ENCODE data around the gene GNA15. TPM values are rescaled to one million over a fixed set of nuclear protein-coding genes. Genes with fewer than 3 reads are reported as not detected.

Gene GNA15
- total RNA-seq, 1 donor from 2014 or later: 1.9 TPM

DNA sequence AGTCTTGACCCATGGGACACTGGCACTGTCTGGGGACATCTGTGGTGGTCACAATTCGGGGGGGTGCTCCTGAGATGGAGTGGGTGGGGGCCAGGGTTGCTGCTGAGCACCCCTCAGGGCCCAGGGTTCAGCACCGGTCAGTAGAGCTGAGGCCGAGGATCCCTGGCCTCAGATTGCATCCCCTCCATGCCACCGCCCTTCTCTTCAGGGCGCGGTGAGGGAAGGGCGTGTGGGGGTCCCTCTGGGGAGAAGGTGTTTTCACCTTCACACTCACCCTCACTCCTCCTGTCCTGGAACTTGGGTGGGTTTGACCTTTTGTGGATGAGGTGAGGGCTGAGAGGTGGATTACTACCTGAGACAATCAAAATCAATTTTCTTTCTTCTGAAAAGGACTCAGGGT is 28.2 kb upstream of the GNA15 start:
- DNase-seq: no peak

DNA sequence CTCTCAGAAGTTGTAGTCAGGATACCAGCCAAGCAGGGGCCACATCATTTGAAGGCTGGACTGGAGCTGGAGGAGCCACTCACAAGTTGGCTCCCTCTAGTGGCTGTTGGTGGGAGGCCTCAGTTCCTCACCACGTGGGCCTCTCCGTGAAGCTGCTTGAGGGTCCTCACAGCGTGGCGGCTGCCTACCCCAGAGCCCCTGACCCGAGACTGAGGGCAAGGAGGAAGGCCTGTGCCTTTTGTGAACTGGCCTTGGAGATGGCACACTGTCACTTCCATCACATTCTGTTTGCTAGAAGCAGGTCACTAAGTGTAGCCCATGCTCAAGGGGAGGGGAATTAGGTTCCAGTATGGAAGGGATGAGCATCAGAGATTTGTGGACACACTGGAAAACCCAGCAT is 27.1 kb upstream of the GNA15 start:
- no peak for DNase-seq

DNA sequence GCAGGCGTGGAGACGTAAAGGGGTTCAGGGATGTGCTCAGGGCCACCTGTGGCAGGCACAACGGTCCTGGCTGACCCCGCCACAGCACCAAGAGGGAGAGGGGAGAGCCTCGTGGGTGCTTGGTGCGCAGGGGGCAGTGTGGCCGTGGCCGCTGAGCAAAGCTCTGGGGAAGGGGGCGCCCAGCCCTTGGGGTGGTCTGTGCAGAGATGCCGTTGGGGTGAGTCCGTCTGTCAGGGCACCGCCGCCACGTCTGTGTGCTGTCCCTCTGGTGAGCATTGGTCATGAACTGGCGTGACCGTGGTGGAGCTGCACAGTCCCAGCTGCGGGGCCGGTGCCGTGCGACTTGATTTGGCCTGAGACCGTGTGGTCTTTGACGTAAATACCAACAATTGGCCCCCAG is 26.3 kb upstream of the GNA15 start:
- no peak for DNase-seq

DNA sequence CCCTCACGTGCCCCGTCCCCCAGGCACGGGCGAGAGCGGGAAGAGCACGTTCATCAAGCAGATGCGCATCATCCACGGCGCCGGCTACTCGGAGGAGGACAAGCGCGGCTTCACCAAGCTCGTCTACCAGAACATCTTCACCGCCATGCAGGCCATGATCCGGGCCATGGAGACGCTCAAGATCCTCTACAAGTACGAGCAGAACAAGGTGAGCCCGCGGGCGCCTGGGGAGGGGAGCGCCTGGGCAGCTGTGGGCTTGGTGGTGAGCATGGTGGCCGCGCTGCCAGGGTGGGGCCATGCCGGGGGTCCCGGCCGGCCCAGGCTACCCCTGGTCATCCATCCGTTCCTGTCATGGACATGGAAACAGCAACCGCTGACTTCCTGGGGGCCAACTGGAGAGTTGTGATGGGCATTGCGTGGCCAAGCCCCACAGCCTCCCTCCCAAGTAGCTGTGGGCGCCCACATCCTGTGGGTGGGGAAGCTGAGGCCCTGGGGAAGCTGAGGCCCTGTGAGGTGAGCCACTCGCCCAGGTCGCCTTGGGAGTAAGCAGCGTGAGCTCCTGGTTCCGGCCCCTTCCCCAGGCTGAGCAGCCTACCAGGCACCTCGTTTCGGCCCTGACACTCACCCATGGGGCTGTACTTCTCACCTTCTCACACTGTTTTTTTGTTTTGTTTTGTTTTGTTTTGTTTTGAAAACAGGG is 25.6 kb upstream of the GNA15 start:
- DNase-seq: no peak

DNA sequence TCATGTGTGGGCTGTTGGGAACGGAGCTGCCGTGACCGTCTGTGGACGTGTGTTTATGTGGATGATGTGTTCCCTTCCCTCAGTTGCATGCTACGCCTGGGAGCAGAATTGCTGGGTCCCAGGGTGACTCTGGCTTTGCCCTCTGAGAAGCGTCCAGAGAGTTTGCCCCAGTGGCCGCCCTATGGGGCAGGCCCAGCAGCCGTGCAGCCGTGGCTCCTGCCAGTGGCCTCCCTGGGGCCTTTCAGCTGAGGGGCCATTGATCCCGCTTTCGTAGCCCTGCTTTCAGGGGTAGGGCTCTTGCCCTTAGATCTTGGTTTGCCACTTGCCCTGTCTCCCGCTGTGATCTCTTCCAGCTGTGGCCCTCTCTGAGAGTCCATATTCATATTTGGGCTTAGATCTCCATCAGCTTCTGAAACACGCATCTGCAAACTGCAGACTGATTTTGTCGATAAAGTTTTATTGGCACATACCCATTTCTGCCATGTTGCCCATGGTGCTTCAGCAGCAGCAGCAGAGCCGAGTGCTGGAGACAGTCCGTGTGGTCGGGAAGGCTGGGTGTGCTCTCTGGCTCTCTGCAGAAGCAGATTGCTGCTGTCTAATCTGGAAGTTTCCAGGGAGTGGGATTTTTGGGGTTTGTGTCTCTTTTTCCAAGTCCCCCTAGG is 24.1 kb upstream of the GNA15 start:
- DNase-seq: no peak

DNA sequence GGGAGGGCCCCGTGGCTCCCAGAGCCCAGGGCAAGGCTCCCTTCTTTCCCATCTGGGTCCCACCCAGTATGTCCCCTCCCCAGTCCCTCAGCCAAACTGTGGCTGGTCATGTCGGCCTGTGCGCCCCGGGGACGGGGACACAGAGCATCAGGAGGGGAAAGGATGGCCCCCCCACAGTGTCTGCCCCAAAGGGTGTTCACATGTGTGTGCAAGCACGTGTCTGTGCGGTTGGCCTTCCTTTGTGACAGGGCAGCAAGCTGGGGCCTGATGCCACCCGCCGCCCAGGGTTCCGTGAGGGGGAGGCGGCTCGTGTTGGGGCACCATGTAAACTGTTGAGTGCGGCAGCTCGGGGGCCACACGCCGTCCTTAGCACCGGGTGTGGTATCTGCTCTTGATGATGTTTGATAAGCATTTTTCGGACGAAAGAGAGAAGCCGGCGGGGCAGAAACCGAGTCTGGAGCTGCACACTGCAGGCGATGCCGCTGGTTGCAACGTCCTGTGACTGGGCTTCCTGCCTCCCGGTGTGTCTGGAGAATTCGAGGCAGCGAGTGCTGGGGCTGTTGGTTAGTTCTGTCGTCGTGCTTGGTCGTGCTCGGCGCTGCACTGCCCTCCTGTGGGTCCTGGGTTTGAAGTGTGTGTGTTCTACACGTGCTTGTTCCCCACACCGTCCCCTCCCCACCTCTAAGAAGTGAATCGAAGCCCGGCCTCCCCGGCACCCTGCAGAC is 23.3 kb upstream of the GNA15 start:
- DNase-seq: no peak

DNA sequence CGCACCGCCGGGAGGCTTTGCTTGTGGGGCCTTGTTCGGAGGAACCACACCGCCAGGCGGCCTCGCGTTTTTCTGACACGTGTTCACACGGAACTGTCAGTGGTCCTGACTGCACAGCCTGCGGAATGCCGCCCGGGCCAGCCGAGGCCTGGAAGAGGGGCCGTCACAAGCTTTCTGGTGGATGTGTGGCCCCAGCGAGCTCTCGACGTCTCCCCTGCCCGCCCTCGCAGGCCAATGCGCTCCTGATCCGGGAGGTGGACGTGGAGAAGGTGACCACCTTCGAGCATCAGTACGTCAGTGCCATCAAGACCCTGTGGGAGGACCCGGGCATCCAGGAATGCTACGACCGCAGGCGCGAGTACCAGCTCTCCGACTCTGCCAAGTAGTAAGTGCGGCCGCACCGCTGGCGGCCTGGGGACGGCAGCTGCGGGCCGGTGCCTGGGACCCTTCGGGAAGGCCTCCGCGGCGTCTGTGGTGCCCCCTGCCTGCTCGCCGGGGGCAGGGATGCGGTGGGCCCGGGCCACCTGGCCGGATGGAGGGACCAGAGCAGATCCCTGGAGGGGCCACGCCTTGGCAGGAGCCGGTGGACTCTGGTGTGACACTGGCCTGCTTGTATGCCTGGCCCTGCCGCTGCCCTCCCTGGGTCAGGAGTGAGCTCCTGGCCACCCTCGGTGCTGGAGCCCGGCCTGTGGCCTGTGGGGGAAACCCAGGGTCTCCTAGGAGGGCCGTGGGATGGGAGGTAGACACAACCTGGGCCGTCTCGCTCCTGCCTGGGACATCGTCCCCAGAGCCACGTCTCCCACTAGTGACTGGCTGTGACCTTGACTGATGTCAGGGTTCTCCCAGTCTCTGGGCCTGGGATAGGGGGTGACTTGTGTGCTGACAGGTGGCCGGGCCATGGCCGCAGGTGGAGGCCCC is 22.5 kb upstream of the GNA15 start:
- no peak for DNase-seq

DNA sequence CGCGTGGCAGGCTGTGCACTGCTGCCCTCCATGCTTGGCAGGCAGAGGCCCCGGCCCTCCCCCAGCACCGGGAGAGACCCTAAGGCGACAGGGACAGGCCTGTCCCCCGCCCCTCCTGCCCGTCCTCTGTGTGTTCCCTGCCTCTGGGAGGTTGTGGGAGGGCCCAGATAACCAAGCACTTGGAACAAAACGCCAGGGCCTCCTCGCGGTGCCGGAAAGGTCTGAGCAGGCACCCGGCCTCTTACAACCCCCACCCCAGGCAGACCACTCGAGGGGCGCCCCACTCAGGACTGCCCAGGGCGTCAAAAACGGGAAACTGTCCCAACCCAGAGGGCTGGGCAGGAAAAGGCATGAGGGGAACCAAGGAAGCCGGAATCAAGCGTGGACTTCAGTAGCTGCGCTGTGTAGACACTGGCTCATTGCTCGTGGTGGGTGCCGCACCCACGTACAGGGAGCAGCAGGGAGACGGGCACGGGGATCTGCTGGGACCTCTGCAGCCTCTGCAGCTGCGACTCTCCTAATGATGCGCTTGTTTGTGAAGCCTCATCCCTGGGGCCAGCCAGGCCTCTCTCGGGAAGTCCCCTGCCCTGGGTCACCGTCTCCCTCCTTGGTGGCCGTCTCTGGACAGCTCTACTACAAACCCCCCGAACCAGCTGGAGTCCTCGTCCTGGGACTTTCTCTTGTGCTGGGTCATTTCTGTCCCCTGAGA is 21.7 kb upstream of the GNA15 start:
- no peak for DNase-seq

DNA sequence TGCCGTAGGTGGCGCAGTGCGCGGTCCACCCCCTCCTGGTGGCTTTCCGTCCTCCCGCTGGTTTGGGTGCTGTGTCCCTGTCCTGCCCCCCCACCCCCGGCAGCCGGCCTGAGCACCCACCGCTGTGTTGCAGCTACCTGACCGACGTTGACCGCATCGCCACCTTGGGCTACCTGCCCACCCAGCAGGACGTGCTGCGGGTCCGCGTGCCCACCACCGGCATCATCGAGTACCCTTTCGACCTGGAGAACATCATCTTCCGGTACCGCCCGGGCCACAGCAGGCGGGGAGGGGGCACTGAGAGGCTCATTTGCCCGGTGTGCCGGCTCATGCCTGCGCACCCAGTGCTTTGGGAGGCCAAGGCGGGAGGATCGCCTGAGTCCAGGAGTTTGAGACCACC is 21.0 kb upstream of the GNA15 start:
- no peak for DNase-seq

DNA sequence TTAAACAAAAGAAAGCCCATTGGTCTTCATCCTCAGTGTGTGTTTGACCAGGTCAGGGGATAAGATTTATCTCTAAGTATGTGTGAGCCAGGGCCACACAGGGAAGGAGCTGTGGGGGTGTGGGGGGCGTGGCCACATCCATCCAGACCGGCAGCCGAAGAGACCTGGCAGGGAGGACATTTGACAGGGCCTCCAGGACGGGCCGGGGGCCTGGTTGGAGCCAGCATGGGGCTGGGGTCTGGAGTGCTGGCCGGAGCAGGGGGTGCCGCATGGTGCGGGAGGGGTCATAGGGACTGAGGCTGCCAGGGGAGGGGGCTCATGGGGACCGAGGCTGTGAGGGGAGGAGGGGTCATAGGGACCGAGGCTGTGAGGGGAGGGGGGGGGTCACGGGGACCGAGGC is 20.4 kb upstream of the GNA15 start:
- no peak for DNase-seq

DNA sequence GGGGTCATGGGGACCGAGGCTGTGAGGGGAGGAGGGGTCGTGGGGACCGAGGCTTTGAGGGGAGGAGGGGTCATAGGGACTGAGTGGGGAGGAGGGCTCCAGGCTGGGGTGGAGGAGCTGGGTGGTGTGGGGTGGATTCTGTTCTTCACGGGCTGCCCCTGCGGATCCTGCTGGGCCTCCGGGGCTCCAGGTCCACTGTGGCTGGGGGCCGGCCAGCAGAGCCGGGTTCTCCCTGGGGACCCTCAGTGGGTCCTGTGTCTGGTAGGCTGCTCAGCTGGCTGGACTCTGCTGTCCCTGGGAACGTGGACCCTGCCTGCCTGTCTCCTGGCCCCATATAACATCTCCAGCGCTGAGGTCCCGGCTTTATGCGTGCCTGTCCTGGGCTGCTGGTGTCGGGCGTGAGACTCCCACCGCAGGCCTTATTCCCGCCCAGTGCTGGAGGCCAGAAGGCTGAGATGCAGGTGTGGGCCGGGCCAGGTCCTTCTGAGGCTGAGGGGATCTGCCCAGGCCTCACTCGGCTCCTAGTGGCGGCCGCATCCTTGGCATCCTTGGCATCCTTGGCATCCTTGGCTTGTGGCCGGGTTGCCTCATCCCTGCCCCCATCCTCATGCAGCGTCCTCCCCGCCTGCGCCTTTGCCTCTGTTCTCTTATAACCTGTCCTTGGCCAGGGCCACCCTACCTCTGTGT is 19.8 kb upstream of the GNA15 start:
- no peak for DNase-seq

DNA sequence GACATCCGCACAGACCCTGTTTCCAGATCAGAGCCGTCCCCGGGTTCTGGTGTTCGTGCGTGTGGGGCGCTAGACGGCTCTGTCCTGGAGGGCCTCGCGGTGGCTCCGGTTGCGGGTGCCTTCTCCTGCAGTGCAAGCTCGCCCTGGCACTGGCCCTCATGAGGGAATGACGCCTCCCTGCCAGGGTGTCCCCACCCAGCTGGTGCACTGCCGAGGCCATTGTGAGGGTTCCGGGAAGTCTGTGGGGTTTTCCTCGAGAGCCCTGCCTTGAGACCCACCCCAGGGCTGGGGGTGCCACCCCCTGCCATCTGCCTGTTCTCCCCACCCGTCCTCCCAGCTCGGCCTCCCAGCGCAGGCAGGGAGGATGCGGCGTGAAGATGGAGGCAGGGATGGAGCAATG is 19.2 kb upstream of the GNA15 start:
- DNase-seq: no peak

DNA sequence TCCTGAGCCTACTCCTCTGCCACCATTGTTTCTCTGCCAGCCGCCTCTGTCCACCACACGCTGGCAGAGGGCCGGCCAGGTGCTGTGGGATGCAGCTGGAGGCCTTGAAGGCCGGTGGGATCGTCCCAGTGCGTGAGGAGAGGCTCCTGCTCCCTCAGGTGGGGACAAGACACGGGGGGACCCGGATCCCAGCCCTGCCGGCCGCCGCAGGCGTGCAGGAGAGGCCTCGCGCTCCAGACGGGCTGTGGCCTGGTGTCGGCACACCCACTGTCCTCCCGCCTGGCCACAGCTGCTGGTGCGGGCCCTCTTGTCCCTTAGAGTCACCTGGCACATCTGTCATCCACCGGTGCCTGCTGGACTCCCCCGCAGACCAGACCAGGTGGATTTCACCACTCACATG is 18.1 kb upstream of the GNA15 start:
- DNase-seq: no peak

DNA sequence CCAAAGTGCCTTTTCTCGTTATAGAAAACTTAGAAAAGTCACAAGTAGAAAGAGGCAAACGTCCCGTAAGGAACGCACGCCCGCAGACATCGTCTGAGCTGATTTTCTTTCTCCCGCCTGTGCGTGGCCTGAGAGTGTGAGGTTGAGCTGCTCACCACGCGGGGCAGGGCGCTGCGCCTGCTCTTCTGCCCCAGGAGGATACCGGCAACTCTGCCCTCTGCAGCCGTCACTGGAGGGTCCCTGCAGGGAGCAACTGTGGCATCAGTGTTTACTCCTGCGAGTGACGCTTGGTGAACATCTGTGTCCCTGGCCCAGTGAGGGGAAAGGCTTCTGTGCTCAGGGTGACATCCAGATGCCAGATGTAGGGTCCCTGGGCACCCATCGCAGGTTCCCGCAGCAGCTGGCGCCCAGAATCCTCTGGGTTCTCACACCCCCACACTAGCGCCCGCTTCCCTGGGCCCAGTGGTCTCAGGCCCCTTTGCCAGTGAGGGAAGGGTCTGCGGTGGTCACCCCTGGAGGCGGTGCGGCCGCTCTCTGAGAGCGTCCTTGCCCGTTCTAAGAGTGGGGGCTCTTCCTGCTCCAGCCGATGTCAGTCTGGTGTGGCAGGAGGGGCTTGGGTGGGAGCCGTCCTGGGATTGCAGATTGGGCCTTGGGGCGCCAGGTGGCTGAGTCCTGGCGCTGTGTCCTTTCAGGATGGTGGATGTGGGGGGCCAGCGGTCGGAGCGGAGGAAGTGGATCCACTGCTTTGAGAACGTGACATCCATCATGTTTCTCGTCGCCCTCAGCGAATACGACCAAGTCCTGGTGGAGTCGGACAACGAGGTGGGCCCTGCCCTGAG is 17.4 kb upstream of the GNA15 start:
- no peak for DNase-seq

DNA sequence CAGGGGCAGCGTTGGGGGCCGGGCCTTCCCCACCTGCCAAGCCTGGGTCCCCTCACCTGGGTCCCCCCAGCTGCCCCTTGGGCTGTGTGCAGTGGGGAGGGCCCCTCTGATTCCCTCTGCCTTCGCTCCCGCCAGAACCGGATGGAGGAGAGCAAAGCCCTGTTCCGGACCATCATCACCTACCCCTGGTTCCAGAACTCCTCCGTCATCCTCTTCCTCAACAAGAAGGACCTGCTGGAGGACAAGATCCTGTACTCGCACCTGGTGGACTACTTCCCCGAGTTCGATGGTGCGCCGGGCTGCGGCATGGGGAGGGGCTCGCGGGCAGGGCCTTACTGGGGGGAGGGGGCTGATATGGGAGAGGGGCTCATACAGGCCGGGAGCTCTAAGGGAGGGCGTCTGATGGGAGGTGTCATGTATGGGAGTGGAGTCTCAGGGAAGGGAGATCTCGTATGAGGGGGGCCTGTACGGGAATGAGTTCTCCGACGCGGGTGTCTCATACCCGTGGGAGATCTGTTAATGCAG is 16.7 kb upstream of the GNA15 start:
- no peak for DNase-seq

DNA sequence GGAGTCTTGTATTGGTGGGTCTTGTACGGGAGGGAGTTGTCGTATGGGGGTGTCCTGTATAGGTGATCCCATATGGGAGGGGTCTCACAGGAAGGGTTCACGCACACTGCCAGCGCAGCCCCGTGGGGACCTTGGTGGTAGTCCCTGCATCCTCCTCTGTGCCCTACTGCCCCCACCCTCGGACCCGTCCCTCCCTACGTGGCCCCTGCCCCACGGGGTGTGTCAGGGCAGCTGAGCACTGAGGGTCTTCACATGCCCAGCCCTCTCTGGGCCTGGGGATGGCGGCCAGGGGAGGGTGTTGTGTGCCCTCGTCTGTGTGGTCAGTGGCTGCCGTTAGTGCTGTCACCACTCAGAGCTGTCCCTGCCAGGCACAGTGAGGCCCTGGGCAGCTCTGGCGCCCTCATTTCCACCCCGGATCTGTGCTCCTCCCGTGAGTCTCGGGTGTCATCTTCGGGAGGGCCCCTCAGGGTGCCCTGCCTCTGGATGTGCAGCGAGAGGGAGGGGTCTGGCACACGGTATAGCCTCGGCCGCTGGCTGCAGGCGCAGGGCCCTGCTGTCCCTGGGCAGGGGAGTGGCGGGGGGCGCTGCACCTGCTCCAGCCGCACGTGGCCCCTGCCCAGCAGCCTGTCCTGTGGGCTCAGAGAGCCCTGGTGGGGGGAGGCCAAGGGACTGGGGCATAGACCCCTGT is 16.0 kb upstream of the GNA15 start:
- DNase-seq: no peak

DNA sequence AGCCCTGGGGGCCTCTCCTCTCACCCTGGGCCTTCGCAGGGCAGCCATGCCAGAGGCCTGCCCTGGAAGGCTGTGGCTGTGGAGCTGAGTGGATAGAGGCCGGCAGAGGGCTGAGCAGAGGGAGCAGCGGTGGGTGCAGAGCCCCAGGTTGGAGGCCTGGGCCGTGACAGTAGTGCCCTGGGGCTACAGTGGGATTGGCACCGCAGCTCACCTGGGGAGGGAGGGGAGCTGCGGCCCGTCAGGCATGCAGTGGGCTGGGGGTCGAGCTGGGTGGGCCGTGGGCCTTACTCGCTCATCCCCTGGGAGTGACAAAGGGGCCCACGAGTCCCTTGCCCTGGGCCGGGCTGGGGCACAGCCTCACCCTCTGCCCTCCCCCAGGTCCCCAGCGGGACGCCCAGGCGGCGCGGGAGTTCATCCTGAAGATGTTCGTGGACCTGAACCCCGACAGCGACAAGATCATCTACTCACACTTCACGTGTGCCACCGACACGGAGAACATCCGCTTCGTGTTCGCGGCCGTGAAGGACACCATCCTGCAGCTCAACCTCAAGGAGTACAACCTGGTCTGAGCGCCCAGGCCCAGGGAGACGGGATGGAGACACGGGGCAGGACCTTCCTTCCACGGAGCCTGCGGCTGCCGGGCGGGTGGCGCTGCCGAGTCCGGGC is 15.1 kb upstream of the GNA15 start:
- no peak for DNase-seq

DNA sequence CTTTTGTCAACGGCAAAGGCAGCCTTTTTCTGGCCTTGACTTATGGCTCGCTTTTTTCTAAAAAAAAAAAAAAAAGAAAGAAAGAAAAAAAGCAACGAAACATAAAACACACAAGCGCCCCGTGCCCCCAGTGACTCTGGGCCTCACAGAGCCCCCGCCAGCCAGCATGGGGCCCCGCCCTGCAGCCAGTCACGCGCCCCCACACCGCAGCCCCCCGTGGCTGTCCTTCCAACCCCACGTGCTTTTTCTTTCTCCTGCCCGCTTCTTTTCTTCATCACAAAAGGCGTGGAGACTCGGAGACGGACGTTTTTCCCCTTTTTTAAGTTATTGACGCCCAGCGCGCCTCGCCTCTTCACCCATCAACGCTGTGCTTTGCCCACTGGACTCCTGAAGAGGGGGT is 14.4 kb upstream of the GNA15 start:
- DNase-seq: no peak

Data from occipital lobe (tissue), 2 donors.